GM12878 (cell line): ENCODE data around the gene NPNT. TPM values are rescaled to one million over a fixed set of nuclear protein-coding genes. Genes with fewer than 3 reads are reported as not detected.

Experiments
- ATAC-seq: fragments of 200-7000 bp; cut with Tn5 transposase; 3 replicates; pipeline ENCODE4 v1.9.1; 2020; ENCODE audit warnings: mild to moderate bottlenecking, moderate library complexity
- BruUV-seq: library from RNA; stranded (reverse); fragments of 400-500 nt; replicated peaks from 2 replicates; lab custom pipeline; 2021; lab: Mats Ljungman, UMichigan
- CTCF ChIA-PET: fragments of 300-600 bp; sonication (Branson Sonifier 250); formaldehyde crosslinking; extraction: SDS; loops from one replicate; lab custom pipeline; 2021; ENCODE audit warnings: inconsistent platforms; lab: Yijun Ruan, JAX
- POLR2A ChIA-PET: fragments of 350-600 bp; formaldehyde crosslinking; extraction: SDS; loops from one replicate; lab custom pipeline; 2021; ENCODE audit warnings: inconsistent platforms; lab: Charles Lee
- RAD21 ChIA-PET: fragments of 300-600 bp; sonication (Branson Sonifier 250); formaldehyde crosslinking; loops from one replicate; lab custom pipeline; 2023; ENCODE audit warnings: antibody characterized with exemption; ENCODE audit not compliant: unreplicated experiment; lab: Charles Lee
- SMC1A ChIA-PET: fragments of 300-600 bp; sonication (Branson Sonifier 250); formaldehyde crosslinking; loops from one replicate; lab custom pipeline; 2023; ENCODE audit not compliant: unreplicated experiment, uncharacterized antibody; lab: Charles Lee
- DNase-seq: peaks from one replicate; pipeline ENCODE4 v3.0.0-alpha.2; 2011; ENCODE audit warnings: low read depth, low spot score
- FAIRE-seq: peaks from 3 replicates; lab custom pipeline; 2011; peaks lifted over from hg19 to GRCh38; lab: Jason Lieb, UNC
- H2AFZ ChIP-seq: 2 replicates; pipeline ENCODE4 v1.6.0; 2011; ENCODE audit warnings: low read depth, low read length, control low read depth; ENCODE audit not compliant: control insufficient read depth
- H3K27ac ChIP-seq: 2 replicates; pipeline ENCODE4 v1.5.1; 2011; ENCODE audit warnings: control low read depth; ENCODE audit not compliant: control insufficient read depth, insufficient read depth
- H3K27me3 ChIP-seq, 2 experiments: replicated peaks in 1 of 2; 2 replicates each; pipeline versions ENCODE4 v1.6.0 to v1.6.1; 2011; ENCODE audit warnings: low read length in 1 of 2; ENCODE audit not compliant: control insufficient read depth in 2 of 2, insufficient read depth in 2 of 2
- H3K36me3 ChIP-seq, 2 experiments: 2 replicates each; pipeline ENCODE4 v1.5.1; 2011; ENCODE audit warnings: low read length in 1 of 2; ENCODE audit not compliant: control insufficient read depth in 2 of 2, insufficient read depth in 2 of 2
- H3K4me1 ChIP-seq: 2 replicates; pipeline ENCODE4 v1.6.1; 2011; ENCODE audit warnings: mild to moderate bottlenecking, low read length, moderate library complexity, mixed read lengths; ENCODE audit not compliant: control insufficient read depth, insufficient read depth
- H3K4me2 ChIP-seq: 2 replicates; pipeline ENCODE4 v1.6.0; 2011; ENCODE audit warnings: control low read depth; ENCODE audit not compliant: control insufficient read depth, insufficient read depth
- H3K4me3 ChIP-seq: fragments of 200-600 bp; sonication (generic); 2 replicates; pipeline ENCODE4 v1.5.1; 2016
- H3K79me2 ChIP-seq: 2 replicates; pipeline ENCODE4 v1.6.0; 2011; ENCODE audit warnings: low read length; ENCODE audit not compliant: control insufficient read depth, insufficient read depth
- H3K9ac ChIP-seq: 2 replicates; pipeline ENCODE4 v1.8.0; 2011; ENCODE audit warnings: low read length, control low read depth, mixed read lengths; ENCODE audit not compliant: control insufficient read depth, insufficient read depth
- H3K9me3 ChIP-seq: replicated peaks from 3 replicates; pipeline ENCODE4 v1.5.1; 2011; ENCODE audit warnings: mild to moderate bottlenecking, low read length; ENCODE audit not compliant: control insufficient read depth, insufficient read depth
- H4K20me1 ChIP-seq: 2 replicates; pipeline ENCODE4 v1.6.0; 2011; ENCODE audit not compliant: control insufficient read depth, insufficient read depth
- BCL3 ChIP-seq: IDR thresholded peaks from 2 replicates; pipeline ENCODE4 v1.6.1; 2011; ENCODE audit warnings: borderline replicate concordance, low read depth, mild to moderate bottlenecking, moderate library complexity, low read length; ENCODE audit not compliant: insufficient read depth, poor library complexity, severe bottlenecking
- CEBPZ ChIP-seq: fragments of 150-350 bp; IDR thresholded peaks from 2 replicates; pipeline ENCODE4 v1.6.1; 2016; ENCODE audit warnings: low read depth, low read length
- CHD2 ChIP-seq: IDR thresholded peaks from 2 replicates; pipeline ENCODE4 v1.6.1; 2011; ENCODE audit warnings: low read depth, low read length, improper control_type of control experiment, borderline replicate concordance
- E2F4 ChIP-seq: IDR thresholded peaks from 2 replicates; pipeline ENCODE4 v1.6.1; 2012; ENCODE audit warnings: low read depth, low read length, improper control_type of control experiment
- ETV6 ChIP-seq, 2 experiments: fragments of 450-650 bp in 1 of 2; IDR thresholded peaks in 1 of 2; conservative IDR thresholded peaks in 1 of 2; 2 replicates each; pipeline ENCODE4 v1.6.1; 2014; ENCODE audit warnings: antibody characterized with exemption in 1 of 2, borderline replicate concordance in 1 of 2, low read depth in 1 of 2, mild to moderate bottlenecking in 1 of 2, moderate library complexity in 1 of 2
- HDAC6 ChIP-seq: fragments of 200-600 bp; sonication (generic); IDR thresholded peaks from one replicate; pipeline ENCODE4 v1.8.0; 2017; ENCODE audit warnings: antibody characterized with exemption; ENCODE audit not compliant: unreplicated experiment
- MTA2 ChIP-seq: fragments of 450-650 bp; IDR thresholded peaks from 2 replicates; pipeline ENCODE4 v1.6.1; 2016; ENCODE audit warnings: low read depth, mild to moderate bottlenecking, moderate library complexity
- MYB ChIP-seq: fragments of 150-350 bp; IDR thresholded peaks from 2 replicates; pipeline ENCODE4 v1.6.1; 2014; ENCODE audit warnings: mild to moderate bottlenecking, low read depth, low read length, borderline replicate concordance
- NR2F1 ChIP-seq: fragments of 450-650 bp; conservative IDR thresholded peaks from 2 replicates; pipeline ENCODE4 v1.6.1; 2017; ENCODE audit warnings: mild to moderate bottlenecking
- NRF1 ChIP-seq: conservative IDR thresholded peaks from 2 replicates; pipeline ENCODE4 v1.6.1; 2011; ENCODE audit warnings: mild to moderate bottlenecking, low read depth, low read length, improper control_type of control experiment
- PBX3 ChIP-seq: IDR thresholded peaks from 2 replicates; pipeline ENCODE4 v1.6.1; 2011; ENCODE audit warnings: mild to moderate bottlenecking, low read depth, low read length, moderate library complexity; ENCODE audit not compliant: insufficient replicate concordance
- RELA ChIP-seq: fragments of 450-650 bp; IDR thresholded peaks from 2 replicates; pipeline ENCODE4 v1.8.0; 2014; ENCODE audit warnings: borderline replicate concordance; ENCODE audit not compliant: partially characterized antibody
- SIN3A ChIP-seq: IDR thresholded peaks from 2 replicates; pipeline ENCODE4 v1.6.1; 2012; ENCODE audit warnings: low read depth, low read length, improper control_type of control experiment
- TBL1XR1 ChIP-seq: IDR thresholded peaks from 2 replicates; pipeline ENCODE4 v1.6.1; 2012; ENCODE audit warnings: low read depth, low read length, improper control_type of control experiment
- TCF3 ChIP-seq: IDR thresholded peaks from 2 replicates; pipeline ENCODE4 v1.6.1; 2012; ENCODE audit warnings: low read depth, mild to moderate bottlenecking, low read length, borderline replicate concordance; ENCODE audit not compliant: insufficient read depth
- in situ Hi-C: fragments of 300-500 bp; cut with MboI; formaldehyde crosslinking; loops from 9 replicates; pipeline ENCODE4 v1.14.3; 2018; ENCODE audit warnings: mixed read lengths
- intact Hi-C: fragments of 100-400 bp; cut with micrococcal nuclease; formaldehyde crosslinking; loops from one replicate; pipeline ENCODE4 v1.14.2; 2022; ENCODE audit not compliant: unreplicated experiment
- polyA plus RNA-seq, 11 experiments: library from polyadenylated mRNA; depleted of rRNA in 4 of 11; unstranded in 6 of 11; stranded (reverse) in 5 of 11; fragments of >200 nt; fragmentation: Nextera tagmentation in 4 of 11; fragmentation: Illumina TruSeq in 1 of 11; extraction: Ambion mirVana in 4 of 11; extraction: Trizol in 1 of 11; gene quantifications; 1 replicate in 1 of 11; 2 replicates in 10 of 11; pipeline versions ENCODE4 v1.2.1 to v1.2.3, GENCODE V29; 2011 to 2016; ENCODE audit warnings: inconsistent platforms in 2 of 11, missing spikeins in 2 of 11, low read depth in 1 of 11
- total RNA-seq, 4 experiments: library from RNA; depleted of rRNA in 3 of 4; stranded (reverse); fragments of >200 nt in 3 of 4; fragmentation: Illumina TruSeq in 1 of 4; extraction: Trizol in 1 of 4; gene quantifications; 2 replicates each; pipeline versions ENCODE4 v1.2.1 to v1.2.3, GENCODE V29; 2013 to 2021

NPNT gene
- total and polyA plus RNA-seq, 10 of the 15 experiments (the other 5 are each of a cell fraction or from before 2014, with no cell fraction given): 0.18 to 70.5 (median 54.1) TPM

GRCh38 chr4:106019771-106020170, 124.5 kb downstream of the NPNT start:
- no peak for DNase-seq
- in situ Hi-C loops: no loop called here
- H4K20me1 ChIP-seq: no peaks in the 10 kb centered on the region
- H3K27me3 ChIP-seq: no peaks in the 10 kb centered on the region; a peak in 1 of 4 replicates
- H3K9me3 ChIP-seq: no peaks in the 10 kb centered on the region; the same call in 2 of the 3 replicates
- ChIA-PET CTCF (no interaction called here), RAD21 (no interaction called here), POLR2A (no interaction called here), SMC1A (no interaction called here)
- no peak overlapping the region for H3K9ac ChIP-seq
- intact Hi-C loops: no loop called here
- no peak for ATAC-seq
- H3K27ac ChIP-seq: no peak overlapping the region
- no peaks in the 10 kb centered on the region for H3K79me2 ChIP-seq
- no TSS peak for BruUV-seq
- no peaks in the 10 kb centered on the region for H3K4me1 ChIP-seq
- TF ChIP-seq E2F4: no peak
- no peak for TF ChIP-seq NRF1
- no peak for TF ChIP-seq MYB
- no peak for TF ChIP-seq CEBPZ
- TF ChIP-seq SIN3A: no peak
- no peak for TF ChIP-seq RELA
- no peak for TF ChIP-seq BCL3
- no peak for TF ChIP-seq HDAC6
- no peak for TF ChIP-seq PBX3
- TF ChIP-seq ETV6 (conservative IDR thresholded peaks at IDR 0.05 in 1 of 2, IDR thresholded peaks at IDR 0.05 in 1 of 2; ENCODE audit: borderline replicate concordance in 1 of 2, low read depth in 1 of 2): no peak
- TF ChIP-seq TBL1XR1: no peak
- no peak for TF ChIP-seq MTA2
- TF ChIP-seq CHD2: no peak
- no peak for TF ChIP-seq NR2F1
- no peak for TF ChIP-seq TCF3
- H3K36me3 ChIP-seq: no peaks in the 10 kb centered on the region
- no peak overlapping the region for H2AFZ ChIP-seq
- H3K4me3 ChIP-seq: no peak overlapping the region
- H3K4me2 ChIP-seq: no peak overlapping the region
- FAIRE-seq: no peak
